ENCODE results near the gene ICAM4.

The ICAM4 gene

DNA sequence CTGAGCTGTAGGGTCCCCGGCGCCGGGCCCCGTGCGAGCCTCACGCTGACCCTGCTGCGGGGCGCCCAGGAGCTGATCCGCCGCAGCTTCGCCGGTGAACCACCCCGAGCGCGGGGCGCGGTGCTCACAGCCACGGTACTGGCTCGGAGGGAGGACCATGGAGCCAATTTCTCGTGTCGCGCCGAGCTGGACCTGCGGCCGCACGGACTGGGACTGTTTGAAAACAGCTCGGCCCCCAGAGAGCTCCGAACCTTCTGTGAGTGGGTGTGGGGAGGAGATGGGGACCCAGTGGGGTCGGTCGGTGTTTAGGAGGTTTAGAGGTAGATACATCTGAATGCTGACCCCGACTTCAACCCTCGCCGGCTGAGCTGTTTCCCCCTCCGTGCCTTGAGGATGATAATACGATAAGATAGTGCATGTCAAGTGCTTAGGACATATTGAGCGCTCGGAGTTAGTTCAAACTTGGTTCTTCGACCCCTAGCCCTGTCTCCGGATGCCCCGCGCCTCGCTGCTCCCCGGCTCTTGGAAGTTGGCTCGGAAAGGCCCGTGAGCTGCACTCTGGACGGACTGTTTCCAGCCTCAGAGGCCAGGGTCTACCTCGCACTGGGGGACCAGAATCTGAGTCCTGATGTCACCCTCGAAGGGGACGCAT lies 4.9 kb downstream of the ICAM4 start:
- DNase-seq (ENCODE audit: low spot score) = no peak

DNA sequence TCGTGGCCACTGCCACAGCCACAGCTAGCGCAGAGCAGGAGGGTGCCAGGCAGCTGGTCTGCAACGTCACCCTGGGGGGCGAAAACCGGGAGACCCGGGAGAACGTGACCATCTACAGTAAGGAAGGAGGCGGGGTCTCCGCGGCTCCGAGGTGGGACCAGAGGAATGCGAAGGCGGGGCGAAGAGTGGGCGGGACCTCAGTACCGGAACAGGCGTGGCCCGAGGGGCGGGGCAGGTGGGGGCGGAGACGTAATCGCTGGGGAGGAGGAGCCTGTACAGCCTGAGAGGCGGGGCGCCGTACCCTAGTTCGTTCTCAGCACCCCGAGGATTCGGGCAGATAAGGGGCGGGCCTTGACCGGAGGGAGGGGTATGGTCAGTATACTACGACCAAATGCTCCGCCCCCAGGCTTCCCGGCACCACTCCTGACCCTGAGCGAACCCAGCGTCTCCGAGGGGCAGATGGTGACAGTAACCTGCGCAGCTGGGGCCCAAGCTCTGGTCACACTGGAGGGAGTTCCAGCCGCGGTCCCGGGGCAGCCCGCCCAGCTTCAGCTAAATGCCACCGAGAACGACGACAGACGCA lies 5.5 kb downstream of the ICAM4 start:
- no peak for DNase-seq (ENCODE audit: low spot score)

DNA sequence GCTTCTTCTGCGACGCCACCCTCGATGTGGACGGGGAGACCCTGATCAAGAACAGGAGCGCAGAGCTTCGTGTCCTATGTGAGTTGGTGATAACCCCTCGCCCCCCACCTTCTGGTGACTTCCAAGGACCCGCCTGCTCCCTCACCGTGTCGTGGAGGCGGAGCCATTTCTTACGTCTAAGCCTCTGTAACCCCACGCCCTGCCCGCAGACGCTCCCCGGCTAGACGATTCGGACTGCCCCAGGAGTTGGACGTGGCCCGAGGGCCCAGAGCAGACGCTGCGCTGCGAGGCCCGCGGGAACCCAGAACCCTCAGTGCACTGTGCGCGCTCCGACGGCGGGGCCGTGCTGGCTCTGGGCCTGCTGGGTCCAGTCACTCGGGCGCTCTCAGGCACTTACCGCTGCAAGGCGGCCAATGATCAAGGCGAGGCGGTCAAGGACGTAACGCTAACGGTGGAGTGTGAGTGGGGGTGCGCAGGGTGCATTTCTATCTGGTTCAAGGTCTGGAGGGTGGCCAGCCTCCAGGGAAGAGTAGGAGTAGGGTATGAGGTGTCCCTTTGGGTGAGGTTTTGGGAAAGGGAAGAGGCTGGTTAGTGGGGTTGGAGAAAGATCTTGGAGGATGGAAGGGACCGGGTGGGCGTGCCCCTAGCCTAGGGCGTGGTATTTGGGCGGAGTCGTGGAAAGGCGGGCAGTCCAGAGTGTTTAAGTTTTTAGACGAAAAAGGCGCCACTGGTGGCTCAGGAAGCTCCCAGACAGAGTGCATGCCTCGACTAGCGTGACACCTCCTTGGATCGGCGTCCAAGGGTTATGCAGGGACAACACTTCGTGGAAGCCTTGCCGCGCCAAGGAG lies 6.3 kb downstream of the ICAM4 start:
- DNase-seq (ENCODE audit: low spot score) = no peak

GRCh38 chr19:10293637-10294367 lies 7.0 kb downstream of the ICAM4 start:
- no peak for DNase-seq (ENCODE audit: low spot score)

- no peak for DNase-seq (ENCODE audit: low spot score)
Observed at GRCh38 chr19:10294368-10294697, 7.6 kb downstream of the ICAM4 start.

- DNase-seq (ENCODE audit: low spot score) = no peak
Observed at GRCh38 chr19:10295305-10295846, 8.6 kb downstream of the ICAM4 start.

GRCh38 chr19:10295847-10296591 lies 9.3 kb downstream of the ICAM4 start:
- DNase-seq (ENCODE audit: low spot score) = no peak

- no peak for DNase-seq (ENCODE audit: low spot score)
Observed at GRCh38 chr19:10299545-10300458, 13.0 kb downstream of the ICAM4 start.

GRCh38 chr19:10305139-10305806 lies 18.5 kb downstream of the ICAM4 start:
- peak; percentile 62 for DNase-seq (ENCODE audit: low spot score)

DNA sequence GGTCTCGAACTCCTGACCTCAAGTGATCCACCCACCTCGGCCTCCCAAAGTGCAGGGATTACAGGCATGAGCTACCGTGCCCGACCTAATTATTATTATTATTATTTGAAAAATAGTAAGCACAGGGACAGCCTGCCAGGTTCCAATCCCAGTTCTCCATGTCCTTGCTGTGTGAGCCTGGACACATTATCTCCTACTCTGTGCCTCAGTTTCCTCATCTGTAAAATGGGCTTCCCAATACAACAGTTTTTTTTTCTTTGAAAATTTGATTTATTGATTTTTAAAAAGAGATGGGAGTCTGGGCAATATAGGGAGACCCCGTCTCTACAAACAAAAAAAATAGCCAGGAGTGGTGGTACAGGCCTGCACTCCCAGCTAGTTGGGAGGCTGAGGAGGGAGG lies 19.6 kb downstream of the ICAM4 start:
- DNase-seq (ENCODE audit: low spot score) = no peak

GRCh38 chr19:10309423-10309822 lies 22.7 kb downstream of the ICAM4 start, which contains the start of gene ZGLP1:
Gene ZGLP1, minus strand, starts transcription at chr19:10309815.
- DNase-seq (ENCODE audit: low spot score) = no peak

- peak; percentile 82 for DNase-seq (ENCODE audit: low spot score)
Observed at GRCh38 chr19:10315335-10316214, 28.8 kb downstream of the ICAM4 start, which contains the start of gene FDX2. Gene FDX2, minus strand, starts transcription at chr19:10316015. Its CDS starts 19 bp downstream, at chr19:10315996.

GRCh38 chr19:10316229-10317044 lies 29.7 kb downstream of the ICAM4 start:
- DNase-seq (ENCODE audit: low spot score) = no peak

DNA sequence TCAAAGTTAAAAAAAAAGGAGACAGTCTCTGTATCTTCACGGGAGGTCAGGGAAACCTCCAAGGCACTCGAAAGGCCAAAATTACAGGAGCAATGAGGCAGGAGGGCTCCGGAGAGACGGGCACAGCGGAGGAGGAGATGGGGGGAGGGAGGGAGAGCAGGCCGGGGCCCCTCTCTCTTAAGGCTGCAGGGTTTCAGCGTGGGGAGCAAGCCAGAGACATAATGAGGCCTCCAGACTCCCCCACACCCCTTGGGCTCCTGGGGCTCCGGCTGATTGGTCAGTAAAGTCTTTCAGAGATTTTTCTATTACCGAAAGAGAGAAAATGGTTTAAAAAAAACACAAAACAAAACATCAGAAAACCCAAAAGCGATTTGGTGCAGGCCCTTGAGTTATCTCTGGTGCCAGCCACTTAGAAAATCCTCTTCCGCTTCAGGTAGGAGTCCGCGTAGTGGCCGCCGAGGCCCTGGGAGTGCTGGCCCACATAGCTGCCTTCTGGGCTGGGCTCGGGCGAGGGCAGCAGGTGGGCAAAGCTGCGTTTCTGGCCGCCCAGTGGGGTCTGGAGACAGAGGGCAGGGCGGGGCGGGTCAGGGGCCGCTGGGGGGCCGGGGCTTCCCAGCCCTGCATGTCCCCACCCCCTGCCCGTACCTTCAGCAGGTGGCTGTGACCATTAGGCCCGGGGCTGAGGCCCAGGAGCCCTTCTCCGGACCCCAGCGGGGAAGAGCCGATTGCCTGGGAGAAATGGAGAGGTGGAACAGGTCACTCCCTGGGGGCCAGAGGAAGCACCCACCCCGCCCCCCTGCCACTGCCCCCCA lies 30.5 kb downstream of the ICAM4 start:
- DNase-seq (ENCODE audit: low spot score) = no peak

- no peak for DNase-seq (ENCODE audit: low spot score)
Observed at GRCh38 chr19:10317857-10318462, 31.2 kb downstream of the ICAM4 start.
